ENCODE data around the gene PLA2G12B.
A peak's percentile ranks its signal among the peaks of the same experiment; 100 is the strongest.
"Not testable (repeated sequence)": the region's sequence is repeated elsewhere in the genome, so short reads cannot be mapped to it uniquely, and the experiment has no call there.

The PLA2G12B gene

GRCh38 chr10:72932259-72933015 lies 22.2 kb downstream of the PLA2G12B start:
- DNase-seq, result no peak

DNA sequence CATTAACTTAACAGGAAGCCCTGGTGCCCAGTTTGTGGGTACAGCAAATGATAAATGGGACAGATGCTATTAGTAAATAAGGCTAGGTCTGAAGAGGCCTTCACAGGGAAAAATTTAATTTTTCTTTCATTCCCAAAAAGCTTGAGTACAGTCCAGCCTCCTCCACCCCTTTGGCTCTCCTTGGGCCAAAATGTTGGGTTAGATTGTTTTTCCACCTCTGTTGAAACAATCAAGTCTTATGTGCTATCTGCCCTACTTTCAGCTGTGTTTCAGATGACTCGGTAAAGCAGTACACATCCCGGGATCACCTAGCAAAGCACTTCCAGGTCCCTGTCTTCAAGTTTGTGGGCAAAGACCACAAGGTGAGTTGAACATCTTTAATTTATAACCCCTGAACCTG lies 24.3 kb downstream of the PLA2G12B start:
- no peak for DNase-seq

- no peak for DNase-seq
These were observed 25.8 kb downstream of the PLA2G12B start for GRCh38 chr10:72928798-72929197.

GRCh38 chr10:72927485-72927884 lies 27.1 kb downstream of the PLA2G12B start:
- DNase-seq, result no peak

GRCh38 chr10:72925951-72926465 lies 28.6 kb downstream of the PLA2G12B start:
- no peak for DNase-seq

DNA sequence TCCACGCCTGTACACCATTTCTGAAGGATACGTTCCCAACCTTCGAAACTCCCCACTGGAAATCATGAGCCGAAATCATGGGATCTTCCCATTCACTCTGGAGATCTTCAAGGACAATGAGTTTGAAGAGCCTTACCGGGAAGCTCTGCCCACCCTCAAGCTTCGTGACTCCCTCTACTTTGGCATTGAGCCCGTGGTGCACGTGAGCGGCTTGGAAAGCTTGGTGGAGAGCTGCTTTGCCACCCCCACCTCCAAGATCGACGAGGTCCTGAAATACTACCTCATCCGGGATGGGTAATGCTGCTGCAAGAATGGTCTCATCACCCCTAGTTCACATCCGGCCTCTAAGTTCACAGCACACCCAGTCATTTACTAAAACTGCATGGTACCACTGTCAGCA lies 30.3 kb downstream of the PLA2G12B start:
- no peak for DNase-seq

- not testable (repeated sequence) for DNase-seq
These were observed 33.4 kb downstream of the PLA2G12B start for GRCh38 chr10:72921147-72921683.

DNA sequence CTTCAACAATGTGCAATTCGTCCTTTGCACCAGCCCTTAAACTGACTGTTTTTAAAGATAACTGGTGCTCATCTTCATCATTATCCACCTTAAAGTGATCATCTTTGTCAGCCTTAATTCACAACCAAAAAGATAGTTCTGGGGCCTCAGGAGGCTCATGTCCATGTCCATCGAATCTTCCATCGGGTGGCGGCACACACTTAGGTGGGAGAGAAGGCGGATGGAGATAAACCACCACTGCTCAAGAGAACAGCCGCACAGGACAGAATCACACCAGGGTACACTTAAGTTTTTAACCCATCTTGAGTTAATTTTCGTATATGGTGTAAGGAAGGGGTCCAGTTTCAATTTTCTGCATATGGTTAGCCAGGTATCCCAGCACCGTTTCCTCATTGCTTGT lies 36.3 kb downstream of the PLA2G12B start:
- no peak for DNase-seq

- not testable (repeated sequence) for DNase-seq
These were observed 36.7 kb downstream of the PLA2G12B start for GRCh38 chr10:72917803-72918332.

GRCh38 chr10:72917201-72917600 lies 37.4 kb downstream of the PLA2G12B start:
- DNase-seq, result not testable (repeated sequence)

- DNase-seq, result no peak
These were observed 41.3 kb downstream of the PLA2G12B start for GRCh38 chr10:72913287-72913686.

- no peak for DNase-seq
These were observed 41.9 kb downstream of the PLA2G12B start for GRCh38 chr10:72912736-72913135.

GRCh38 chr10:72911758-72912157 lies 42.8 kb downstream of the PLA2G12B start:
- DNase-seq, result no peak

DNA sequence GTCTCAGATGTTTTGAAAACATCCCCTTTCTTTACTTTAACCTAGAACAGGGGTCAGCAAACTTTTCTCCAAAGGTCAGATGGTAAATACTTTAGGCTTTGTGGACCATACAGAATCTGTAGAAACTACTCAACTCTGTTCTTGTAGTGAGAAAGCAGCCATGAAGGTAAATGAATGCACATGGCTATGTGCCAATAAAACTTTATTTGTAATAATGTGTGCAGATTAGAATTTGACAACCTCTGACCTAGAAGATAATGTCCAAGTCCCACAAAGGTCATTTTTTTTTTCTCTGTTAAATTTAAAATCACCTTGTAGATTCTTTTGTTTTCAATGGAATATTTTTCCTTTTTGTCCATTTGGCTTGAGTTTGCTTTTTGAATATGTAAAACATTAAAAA lies 43.9 kb downstream of the PLA2G12B start:
- no peak for DNase-seq

GRCh38 chr10:72906446-72906845 lies 48.2 kb downstream of the PLA2G12B start:
- DNase-seq, result no peak

- no peak for DNase-seq
These were observed 49.8 kb downstream of the PLA2G12B start for GRCh38 chr10:72904806-72905205.

GRCh38 chr10:72903941-72904446 lies 50.6 kb downstream of the PLA2G12B start:
- DNase-seq, result not testable (repeated sequence)

DNA sequence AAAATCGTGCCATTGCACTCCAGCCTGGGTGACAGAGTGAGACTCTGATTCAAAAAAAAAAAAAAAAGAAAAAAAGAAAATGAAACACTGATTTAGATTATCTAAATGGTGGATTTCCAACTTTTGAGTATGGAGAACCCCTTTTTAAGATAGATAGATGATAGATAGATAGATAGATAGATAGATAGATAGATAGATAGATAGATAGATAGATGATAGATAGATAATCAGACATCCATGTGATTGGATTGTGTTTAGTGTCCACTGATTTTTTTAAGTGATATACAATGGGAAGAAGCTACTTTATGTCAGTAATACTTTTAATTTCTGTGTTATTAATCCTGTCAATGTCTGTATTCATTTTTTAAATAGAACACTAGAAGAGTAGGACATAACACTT lies 55.1 kb downstream of the PLA2G12B start:
- DNase-seq, result no peak

- no peak for DNase-seq
These were observed 56.0 kb downstream of the PLA2G12B start for GRCh38 chr10:72898616-72899015.

DNA sequence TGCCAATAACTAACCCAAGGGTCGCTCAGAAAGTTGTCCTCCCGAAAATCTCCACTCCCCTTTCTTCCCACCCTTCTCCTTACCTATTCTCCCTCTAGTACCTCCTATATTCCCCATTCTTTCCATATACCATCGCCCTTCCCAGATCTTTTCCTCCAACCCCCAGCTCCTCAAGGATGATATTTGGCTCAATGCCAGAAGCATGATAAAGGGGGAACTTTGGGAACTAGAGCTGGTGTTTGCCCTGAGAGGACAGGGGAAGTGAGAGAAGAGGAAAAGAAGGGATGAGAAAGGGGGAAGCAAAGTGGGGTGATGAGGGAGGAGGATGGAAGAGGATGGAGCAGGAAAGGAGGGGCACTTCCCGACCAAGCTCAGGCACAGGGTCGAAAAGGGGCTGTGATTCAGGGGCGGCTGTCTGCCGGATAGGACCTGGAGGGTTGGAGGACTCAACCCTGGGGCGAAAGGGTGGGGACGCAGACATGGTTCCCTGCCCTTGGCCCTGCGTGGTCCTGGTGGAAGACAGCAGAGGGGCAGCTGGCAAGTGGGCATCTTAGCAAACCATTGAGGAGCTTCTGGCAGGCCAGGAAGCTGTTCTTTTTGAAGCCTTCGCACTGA lies 59.3 kb downstream of the PLA2G12B start:
- DNase-seq, result no peak

DNA sequence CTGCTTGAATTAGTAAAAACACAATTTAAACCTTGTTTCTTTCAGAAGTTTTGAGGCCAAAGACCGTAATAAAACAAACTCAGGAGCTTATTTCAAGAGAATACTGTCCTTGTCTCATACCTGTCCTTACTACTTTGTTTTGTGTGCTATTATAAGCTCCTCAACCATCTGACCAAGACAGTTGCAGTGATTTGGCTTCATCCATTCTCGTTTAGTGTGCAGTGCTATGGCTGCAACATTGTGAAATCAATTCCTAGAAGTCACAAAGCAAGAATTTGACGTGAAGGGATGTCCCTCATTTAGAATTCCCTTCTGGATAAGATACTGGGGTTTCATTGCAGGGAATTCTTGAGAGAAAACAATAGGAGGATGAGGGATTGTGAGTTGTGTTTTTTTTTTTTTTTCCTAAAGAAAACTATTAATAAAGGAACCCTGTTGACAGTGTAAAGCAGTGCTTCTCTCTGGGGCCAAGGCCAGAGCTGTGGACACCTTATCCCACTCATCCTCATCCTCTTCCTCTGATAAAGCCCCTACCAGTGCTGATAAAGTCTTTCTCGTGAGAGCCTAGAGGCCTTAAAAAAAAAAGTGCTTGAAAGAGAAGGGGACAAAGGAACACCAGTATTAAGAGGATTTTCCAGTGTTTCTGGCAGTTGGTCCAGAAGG lies 61.3 kb downstream of the PLA2G12B start, which contains the start of gene OIT3:
TSS of gene OIT3 (plus strand) at position 604 of the 663 bp plus-strand sequence. CDS start 60 bp downstream, outside the sequence.
- no peak for DNase-seq

DNA sequence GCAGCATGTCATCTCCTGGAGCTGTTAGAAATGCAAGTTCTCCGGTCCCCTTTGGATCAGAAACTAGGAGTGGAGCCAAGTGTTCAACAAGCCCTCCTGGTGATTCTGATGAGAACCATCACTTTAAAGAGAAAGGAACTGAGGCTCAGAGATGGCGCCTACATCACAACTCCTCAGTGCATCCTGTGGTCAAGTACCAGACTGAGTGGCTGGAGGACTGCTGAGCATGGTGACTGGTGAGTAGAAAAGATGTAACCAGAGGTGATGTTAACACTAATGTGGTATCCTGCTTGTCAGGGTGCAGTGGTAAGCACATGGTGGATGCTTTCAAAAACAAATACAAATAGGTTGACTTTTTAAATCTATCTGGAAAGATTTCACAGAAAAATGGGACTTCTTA lies 64.5 kb downstream of the PLA2G12B start:
- DNase-seq, result no peak

GRCh38 chr10:72889391-72889831 lies 65.2 kb downstream of the PLA2G12B start:
- DNase-seq, result peak; percentile 90

Data from NCI-H1105 (cell line).